ENCODE data around the gene JSRP1.

JSRP1 gene

DNA sequence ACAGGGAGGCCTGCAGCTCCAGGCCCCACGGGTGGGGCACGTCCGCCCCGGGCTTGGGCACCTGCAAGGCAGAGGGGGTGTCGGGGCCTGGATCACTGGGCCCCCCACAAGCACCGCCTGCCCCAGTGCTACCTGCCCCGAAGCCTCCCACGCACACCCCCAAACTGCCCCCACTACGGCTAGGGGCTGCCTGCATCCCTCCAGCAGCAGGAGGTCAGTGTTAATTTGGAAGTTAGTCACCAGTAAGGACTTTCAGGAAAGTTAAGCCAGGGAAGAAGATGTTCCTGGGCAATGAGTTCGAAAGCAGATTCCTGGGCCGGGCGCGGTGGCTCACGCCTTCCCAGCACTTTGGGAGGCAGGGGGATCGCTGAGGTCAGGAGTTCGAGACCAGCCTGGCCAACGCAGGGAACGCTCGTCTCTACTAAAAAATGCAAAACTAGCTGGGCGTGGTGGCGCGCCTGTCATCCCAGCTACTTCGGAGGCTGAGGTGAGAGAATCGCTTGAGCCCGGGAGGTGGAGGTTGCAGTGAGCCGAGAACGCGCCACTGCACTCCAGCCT is 20.3 kb upstream of the JSRP1 start:
- TF ChIP-seq, protein P1, sequence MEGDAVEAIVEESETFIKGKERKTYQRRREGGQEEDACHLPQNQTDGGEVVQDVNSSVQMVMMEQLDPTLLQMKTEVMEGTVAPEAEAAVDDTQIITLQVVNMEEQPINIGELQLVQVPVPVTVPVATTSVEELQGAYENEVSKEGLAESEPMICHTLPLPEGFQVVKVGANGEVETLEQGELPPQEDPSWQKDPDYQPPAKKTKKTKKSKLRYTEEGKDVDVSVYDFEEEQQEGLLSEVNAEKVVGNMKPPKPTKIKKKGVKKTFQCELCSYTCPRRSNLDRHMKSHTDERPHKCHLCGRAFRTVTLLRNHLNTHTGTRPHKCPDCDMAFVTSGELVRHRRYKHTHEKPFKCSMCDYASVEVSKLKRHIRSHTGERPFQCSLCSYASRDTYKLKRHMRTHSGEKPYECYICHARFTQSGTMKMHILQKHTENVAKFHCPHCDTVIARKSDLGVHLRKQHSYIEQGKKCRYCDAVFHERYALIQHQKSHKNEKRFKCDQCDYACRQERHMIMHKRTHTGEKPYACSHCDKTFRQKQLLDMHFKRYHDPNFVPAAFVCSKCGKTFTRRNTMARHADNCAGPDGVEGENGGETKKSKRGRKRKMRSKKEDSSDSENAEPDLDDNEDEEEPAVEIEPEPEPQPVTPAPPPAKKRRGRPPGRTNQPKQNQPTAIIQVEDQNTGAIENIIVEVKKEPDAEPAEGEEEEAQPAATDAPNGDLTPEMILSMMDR (IDR thresholded peaks at IDR 0.05; ENCODE audit: insufficient read depth, low read length, missing control alignments): no peak
- H3K4me3 ChIP-seq (ENCODE audit: low read depth, low read length): no peak overlapping the region
- ChIA-PET POLR2A (interaction anchor here (1.0 to 2.1 kb wide), 2 partner anchors 11 to 51 kb away, joined by 3 to 9 read pairs; no protein-coding TSS in a partner anchor), CTCF (interaction anchor here (3.2 to 3.3 kb wide), 2 partner anchors 113 to 115 kb away, joined by 10 to 11 read pairs; no protein-coding TSS in a partner anchor)
- no peak for DNase-seq (ENCODE audit: low read depth, low spot score)

- CTCF ChIA-PET: interaction anchor here (0.7 to 3.3 kb wide), 14 partner anchors 12 to 358 kb away, joined by 3 to 14 read pairs (median 10); no protein-coding TSS in a partner anchor
- H3K4me3 ChIP-seq (ENCODE audit: low read depth, low read length): no peak overlapping the region
- POLR2A ChIA-PET: interaction anchor here (2.1 kb wide), 1 partner anchor 12 kb away, joined by 9 read pairs; no protein-coding TSS in a partner anchor
- DNase-seq (ENCODE audit: low read depth, low spot score): no peak
- TF ChIP-seq, protein P1 (IDR thresholded peaks at IDR 0.05; ENCODE audit: insufficient read depth, low read length, missing control alignments): no peak
Measured at GRCh38 chr19:2275588-2276428, 19.6 kb upstream of the JSRP1 start.

GRCh38 chr19:2274931-2275535 is 18.8 kb upstream of the JSRP1 start:
- H3K4me3 ChIP-seq (ENCODE audit: low read depth, low read length): no peak overlapping the region
- DNase-seq (ENCODE audit: low read depth, low spot score): no peak
- ChIA-PET CTCF (interaction anchor here (0.7 to 3.7 kb wide), 22 partner anchors 8 to 359 kb away, joined by 3 to 16 read pairs (median 8); no protein-coding TSS in a partner anchor), POLR2A (interaction anchor here (2.1 kb wide), 1 partner anchor 12 kb away, joined by 9 read pairs; no protein-coding TSS in a partner anchor)
- TF ChIP-seq, protein P1 (IDR thresholded peaks at IDR 0.05; ENCODE audit: insufficient read depth, low read length, missing control alignments): peak; percentile 72

GRCh38 chr19:2274185-2274711 is 18.0 kb upstream of the JSRP1 start:
- CTCF ChIA-PET: interaction anchor here (0.6 to 3.7 kb wide), 23 partner anchors 9 to 124 kb away, joined by 3 to 16 read pairs (median 6); no protein-coding TSS in a partner anchor
- peak overlapping the region; percentile 48; the same call in 1 of the 2 replicates for H3K4me3 ChIP-seq (ENCODE audit: low read depth, low read length)
- no peak for DNase-seq (ENCODE audit: low read depth, low spot score)
- POLR2A ChIA-PET: interaction anchor here (2.1 kb wide), 1 partner anchor 13 kb away, joined by 9 read pairs; no protein-coding TSS in a partner anchor
- TF ChIP-seq, protein P1 (IDR thresholded peaks at IDR 0.05; ENCODE audit: insufficient read depth, low read length, missing control alignments): no peak

GRCh38 chr19:2273356-2274184 is 17.4 kb upstream of the JSRP1 start:
- no peak for DNase-seq (ENCODE audit: low read depth, low spot score)
- H3K4me3 ChIP-seq (ENCODE audit: low read depth, low read length): peak overlapping the region; percentile 48
- CTCF ChIA-PET: interaction anchor here (0.6 to 3.7 kb wide), 22 partner anchors 10 to 123 kb away, joined by 3 to 16 read pairs (median 6); partner anchors contain the start of gene LSM7
- TF ChIP-seq, protein P1 (IDR thresholded peaks at IDR 0.05; ENCODE audit: insufficient read depth, low read length, missing control alignments): peak; percentile 85
- POLR2A ChIA-PET: no interaction called here
